ENCODE results near the gene GPLD1. TPM values are rescaled to one million over a fixed set of nuclear protein-coding genes. Genes with fewer than 3 reads are reported as not detected.

Gene GPLD1
- total RNA-seq, 1 experiment from 2014 or later, result 1.3 TPM

DNA sequence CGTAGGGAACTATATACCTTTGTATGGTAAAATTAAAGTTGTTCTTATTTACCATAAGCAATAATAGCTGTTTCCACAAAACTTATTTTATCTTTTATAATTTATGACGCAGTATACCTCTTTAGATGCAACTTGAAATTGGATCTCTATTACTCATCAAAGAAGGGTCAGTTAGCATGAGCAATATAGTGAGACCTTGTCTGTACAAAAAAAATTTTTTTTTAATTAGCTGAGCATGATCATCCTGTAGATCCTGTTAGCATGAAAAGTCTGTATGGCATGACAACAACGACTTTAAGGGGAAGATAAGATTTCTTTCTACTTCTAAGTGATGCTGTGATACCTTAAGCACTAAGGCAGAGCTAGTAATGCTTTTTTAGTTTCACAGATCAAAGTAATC, 11.3 kb upstream of the GPLD1 start:
- intact Hi-C loops (cut with micrococcal nuclease), result no loop called here
- Histone ChIP-seq H2AFZ (ENCODE audit: low read length) (no peak overlapping the region), H4K20me1 (ENCODE audit: low read length) (no peaks in the 10 kb centered on the region), H3K9ac (ENCODE audit: low read length) (no peak overlapping the region), H3K27me3 (ENCODE audit: low read length) (no peaks in the 10 kb centered on the region), H3K79me2 (ENCODE audit: low read length) (no peaks in the 10 kb centered on the region), H3K27ac (ENCODE audit: low read length) (no peak overlapping the region), H3K4me1 (ENCODE audit: insufficient read depth, low read length) (peaks cover 13% of the 10 kb centered on the region; the same call in 1 of the 2 replicates), H3K9me3 (ENCODE audit: low read length) (no peaks in the 10 kb centered on the region), H3K4me2 (ENCODE audit: low read length) (no peak overlapping the region), H3K4me3 (ENCODE audit: low read length) (no peak overlapping the region), H3K36me3 (ENCODE audit: low read depth, low read length) (no peaks in the 10 kb centered on the region), H3F3A (ENCODE audit: low read length, unreplicated experiment) (no peaks in the 10 kb centered on the region), H3K9me2 (replicated peaks; ENCODE audit: low read length) (no peaks in the 10 kb centered on the region)
- ChIA-PET POLR2A (ENCODE audit: unreplicated experiment) (no interaction called here), CTCF (no interaction called here)
- TF ChIP-seq EZH2phosphoT487 (IDR thresholded peaks at IDR 0.05; ENCODE audit: borderline replicate concordance, low read length), result no peak
- no peak for TF ChIP-seq CTCF (conservative IDR thresholded peaks at IDR 0.05; ENCODE audit: low read depth, low read length)
- TF ChIP-seq EZH2 (IDR thresholded peaks at IDR 0.05; ENCODE audit: low read length, unreplicated experiment), result no peak
- DNase-seq (peak; percentile 25), ATAC-seq (peak; percentile 72)
- BruUV-seq (replicated peaks), result no TSS peak

DNA sequence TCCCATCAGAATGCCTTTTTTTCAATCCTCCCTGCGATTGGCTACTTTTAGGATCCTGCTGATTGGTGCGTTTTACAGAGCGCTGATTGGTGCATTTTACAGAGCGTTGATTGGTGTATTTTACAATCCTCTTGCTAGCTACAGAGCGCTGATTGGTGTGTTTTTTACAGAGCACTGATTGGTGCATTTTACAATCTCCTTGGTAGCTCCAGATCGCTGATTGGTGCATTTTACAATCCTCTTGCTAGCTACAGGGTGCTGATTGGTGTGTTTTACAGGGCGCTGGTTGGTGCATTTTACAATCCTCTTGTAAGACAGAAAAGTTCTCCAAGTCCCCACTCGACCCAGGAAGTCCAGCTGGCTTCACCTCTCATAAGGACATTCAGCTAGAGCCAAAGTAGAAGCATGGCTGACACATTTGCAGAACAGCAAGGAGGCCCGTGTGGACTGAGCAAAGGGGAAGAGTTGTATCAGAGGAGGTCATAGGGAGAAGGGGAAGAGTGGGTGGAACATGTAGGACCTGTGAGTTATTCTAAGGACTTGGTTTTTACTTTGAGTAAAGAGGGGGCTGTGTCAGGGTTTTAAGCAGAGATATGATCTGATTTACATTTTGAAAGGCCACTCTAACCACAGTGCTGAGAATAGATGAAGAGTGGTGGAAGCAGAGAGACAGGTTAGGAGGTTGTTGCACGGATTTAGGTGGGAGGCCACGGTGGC, 8.0 kb upstream of the GPLD1 start:
- H3F3A ChIP-seq (ENCODE audit: low read length, unreplicated experiment), result no peaks in the 10 kb centered on the region
- peaks cover 5% of the 10 kb centered on the region for H3K4me1 ChIP-seq (ENCODE audit: insufficient read depth, low read length)
- no peak for TF ChIP-seq CTCF (conservative IDR thresholded peaks at IDR 0.05; ENCODE audit: low read depth, low read length)
- TF ChIP-seq EZH2phosphoT487 (IDR thresholded peaks at IDR 0.05; ENCODE audit: borderline replicate concordance, low read length), result no peak
- no peak for TF ChIP-seq EZH2 (IDR thresholded peaks at IDR 0.05; ENCODE audit: low read length, unreplicated experiment)
- no peak overlapping the region for H3K4me3 ChIP-seq (ENCODE audit: low read length)
- H3K9me2 ChIP-seq (replicated peaks; ENCODE audit: low read length), result no peaks in the 10 kb centered on the region
- no peaks in the 10 kb centered on the region for H3K79me2 ChIP-seq (ENCODE audit: low read length)
- H4K20me1 ChIP-seq (ENCODE audit: low read length), result no peaks in the 10 kb centered on the region
- no peak overlapping the region for H3K4me2 ChIP-seq (ENCODE audit: low read length)
- no peaks in the 10 kb centered on the region for H3K36me3 ChIP-seq (ENCODE audit: low read depth, low read length)
- ATAC-seq (no peak), DNase-seq (no peak)
- no peak overlapping the region for H3K27ac ChIP-seq (ENCODE audit: low read length)
- H2AFZ ChIP-seq (ENCODE audit: low read length), result no peak overlapping the region
- H3K27me3 ChIP-seq (ENCODE audit: low read length), result no peaks in the 10 kb centered on the region
- intact Hi-C loops (cut with micrococcal nuclease), result no loop called here
- ChIA-PET CTCF (no interaction called here), POLR2A (ENCODE audit: unreplicated experiment) (no interaction called here)
- no TSS peak for BruUV-seq (replicated peaks)
- H3K9me3 ChIP-seq (ENCODE audit: low read length), result no peaks in the 10 kb centered on the region
- no peak overlapping the region for H3K9ac ChIP-seq (ENCODE audit: low read length)
